LNCAP (cell line): ENCODE data around the gene GZMA.

Source experiments
- TF ChIP-seq, protein P1 (sequence below): fragments of 450-650 bp; IDR thresholded peaks from 2 replicates; pipeline ENCODE4 v1.5.1; 2017; ENCODE audit warnings: mild to moderate bottlenecking

Gene GZMA

DNA sequence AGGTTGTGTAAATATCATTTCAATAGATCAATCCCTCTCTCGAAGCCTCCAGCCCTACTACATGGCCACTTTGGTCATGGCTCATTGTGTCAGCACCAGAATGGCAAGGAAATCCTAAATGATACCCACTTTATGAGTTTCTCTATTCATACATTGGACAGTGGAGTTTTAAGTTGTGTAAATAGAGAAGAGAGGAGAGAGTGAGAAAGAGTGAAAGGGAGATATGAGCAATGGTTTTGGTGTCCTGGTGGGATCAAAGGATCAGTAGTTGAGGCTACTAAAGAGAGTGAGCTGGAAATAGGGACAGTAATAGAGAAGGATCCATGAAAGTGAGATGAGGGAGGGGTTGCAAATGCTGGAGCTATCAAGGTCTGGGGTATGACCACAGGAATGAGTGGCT, 31.5 kb upstream of the GZMA start:
- TF ChIP-seq, protein P1, sequence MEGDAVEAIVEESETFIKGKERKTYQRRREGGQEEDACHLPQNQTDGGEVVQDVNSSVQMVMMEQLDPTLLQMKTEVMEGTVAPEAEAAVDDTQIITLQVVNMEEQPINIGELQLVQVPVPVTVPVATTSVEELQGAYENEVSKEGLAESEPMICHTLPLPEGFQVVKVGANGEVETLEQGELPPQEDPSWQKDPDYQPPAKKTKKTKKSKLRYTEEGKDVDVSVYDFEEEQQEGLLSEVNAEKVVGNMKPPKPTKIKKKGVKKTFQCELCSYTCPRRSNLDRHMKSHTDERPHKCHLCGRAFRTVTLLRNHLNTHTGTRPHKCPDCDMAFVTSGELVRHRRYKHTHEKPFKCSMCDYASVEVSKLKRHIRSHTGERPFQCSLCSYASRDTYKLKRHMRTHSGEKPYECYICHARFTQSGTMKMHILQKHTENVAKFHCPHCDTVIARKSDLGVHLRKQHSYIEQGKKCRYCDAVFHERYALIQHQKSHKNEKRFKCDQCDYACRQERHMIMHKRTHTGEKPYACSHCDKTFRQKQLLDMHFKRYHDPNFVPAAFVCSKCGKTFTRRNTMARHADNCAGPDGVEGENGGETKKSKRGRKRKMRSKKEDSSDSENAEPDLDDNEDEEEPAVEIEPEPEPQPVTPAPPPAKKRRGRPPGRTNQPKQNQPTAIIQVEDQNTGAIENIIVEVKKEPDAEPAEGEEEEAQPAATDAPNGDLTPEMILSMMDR: no peak

GRCh38 chr5:55071413-55071812, 31.0 kb upstream of the GZMA start:
- TF ChIP-seq, protein P1: no peak

GRCh38 chr5:55072666-55073065, 29.8 kb upstream of the GZMA start:
- TF ChIP-seq, protein P1: no peak

DNA sequence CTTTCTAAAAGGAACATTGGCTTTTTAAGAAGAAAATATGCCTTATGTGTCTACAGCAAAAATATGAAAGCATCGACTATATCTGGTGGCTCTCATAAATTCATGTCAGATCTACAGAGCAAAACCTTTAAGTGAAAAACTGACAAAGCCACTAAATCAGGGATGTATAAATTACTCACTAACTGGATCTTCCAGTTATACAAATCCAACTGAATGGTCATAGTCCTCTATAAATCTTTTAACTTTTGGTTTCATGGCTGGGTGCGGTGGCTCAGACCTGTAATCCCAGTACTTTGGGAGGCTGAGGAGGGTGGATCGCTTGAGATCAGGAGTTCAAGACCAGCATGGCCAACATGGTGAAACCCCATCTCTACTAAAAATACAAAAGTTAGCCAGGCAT, 29.2 kb upstream of the GZMA start:
- TF ChIP-seq, protein P1: no peak

- TF ChIP-seq, protein P1: no peak
Measured at GRCh38 chr5:55081541-55081940, 20.9 kb upstream of the GZMA start.

DNA sequence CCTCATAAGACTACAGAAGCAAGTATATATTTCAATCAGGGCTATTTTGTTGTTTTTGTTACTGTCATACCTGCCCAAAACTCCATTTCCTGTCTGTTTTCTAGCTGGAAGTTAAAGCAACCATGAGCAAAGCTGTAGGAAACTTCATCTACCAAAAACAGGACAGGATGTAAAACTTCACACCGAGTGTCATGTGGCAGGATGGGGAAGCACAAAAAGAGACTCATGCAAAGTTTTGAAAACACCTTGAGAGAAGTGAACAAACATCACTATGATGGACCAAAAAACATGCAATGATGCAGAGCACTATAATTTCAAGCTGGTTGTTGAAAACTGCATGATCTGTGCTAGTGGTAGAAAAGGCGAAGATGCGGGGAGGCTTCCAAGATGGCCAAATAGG, 6.3 kb upstream of the GZMA start:
- TF ChIP-seq, protein P1: no peak

DNA sequence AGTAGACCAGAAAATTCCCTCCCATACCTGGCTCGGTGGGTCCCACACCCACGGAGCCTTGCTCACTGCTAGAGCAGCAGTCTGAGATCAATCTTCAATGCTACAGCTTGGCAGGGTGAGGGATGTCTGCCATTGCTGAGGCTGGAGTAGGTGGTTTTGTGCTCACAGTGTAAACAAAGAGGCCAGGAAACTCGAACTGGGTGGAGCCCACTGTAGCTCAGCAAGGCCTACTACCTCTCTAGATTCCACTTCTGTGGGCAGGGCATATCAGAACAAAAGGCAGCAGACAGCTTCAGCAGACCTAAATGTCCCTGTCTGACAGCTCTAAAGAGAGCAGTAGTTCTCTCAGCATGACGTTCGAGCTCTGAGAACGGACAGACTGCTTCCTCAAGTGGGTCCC, 5.6 kb upstream of the GZMA start:
- TF ChIP-seq, protein P1: no peak

DNA sequence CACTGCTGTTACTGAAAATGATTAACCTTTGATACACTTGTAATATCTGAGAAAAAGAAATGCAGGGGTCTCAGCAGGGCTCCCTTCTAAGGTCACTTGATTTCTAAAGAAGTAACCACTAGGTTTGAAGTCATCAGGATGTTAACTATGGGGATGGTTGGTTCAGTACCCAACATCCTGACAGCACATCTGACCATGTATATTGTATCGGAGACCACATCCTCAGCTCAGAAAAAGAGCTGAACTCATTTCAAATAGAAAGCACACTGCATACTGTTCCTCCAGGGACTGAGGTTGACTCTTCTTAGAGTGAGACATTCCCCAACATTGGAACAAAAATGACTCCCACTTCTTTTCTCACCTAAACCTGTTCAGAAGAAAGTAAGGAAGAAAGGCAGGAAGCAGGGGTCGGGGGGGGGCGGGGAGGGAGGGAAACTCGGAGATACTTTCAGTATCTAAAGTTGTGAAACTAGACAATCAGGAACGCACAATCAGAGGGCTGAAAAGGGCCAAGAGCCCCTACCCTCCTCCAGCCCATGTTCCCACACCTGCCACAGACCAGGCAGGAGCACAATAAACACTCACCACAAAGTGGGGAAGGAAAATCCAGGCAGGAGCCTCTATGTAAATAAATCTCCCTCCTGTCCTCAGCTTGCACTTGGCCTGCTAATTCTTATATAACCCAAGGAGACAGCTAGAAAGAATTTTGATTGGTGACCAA, 730 bp upstream of the GZMA start:
- TF ChIP-seq, protein P1: no peak
